ENCODE data around the gene NKX2-3.

Gene NKX2-3

GRCh38 chr10:99573790-99574189, 41.0 kb downstream of the NKX2-3 start:
- H3K4me3 ChIP-seq (ENCODE audit: low read depth, low read length), result no peak overlapping the region

GRCh38 chr10:99579971-99580370, 47.2 kb downstream of the NKX2-3 start:
- no peak overlapping the region for H3K4me3 ChIP-seq (ENCODE audit: low read depth, low read length)

GRCh38 chr10:99582255-99582770, 49.6 kb downstream of the NKX2-3 start:
- no peak overlapping the region for H3K4me3 ChIP-seq (ENCODE audit: low read depth, low read length)

- H3K4me3 ChIP-seq (ENCODE audit: low read depth, low read length), result no peak overlapping the region
Observed at GRCh38 chr10:99583687-99584086, 50.9 kb downstream of the NKX2-3 start.

All from iPS-11a (cell line).